GM23338 (cell line): ENCODE results near the gene LRRC10. TPM values are rescaled to one million over a fixed set of nuclear protein-coding genes. Genes with fewer than 3 reads are reported as not detected.
A peak's percentile ranks its signal among the peaks of the same experiment; 100 is the strongest.

Source experiments
- ATAC-seq: fragments of 200-7000 bp; cut with Tn5 transposase; 3 replicates; pipeline ENCODE4 v1.9.1; 2020
- DNase-seq: peaks from one replicate; pipeline ENCODE4 v3.0.0-alpha.2; 2015; ENCODE audit warnings: low spot score
- H2AFZ ChIP-seq: fragments of 200-600 bp; sonication (generic); 2 replicates; pipeline ENCODE4 v1.8.0; 2016; ENCODE audit warnings: antibody characterized with exemption, mild to moderate bottlenecking, moderate library complexity
- H3F3A ChIP-seq: fragments of 200-600 bp; sonication (generic); replicated peaks from 2 replicates; pipeline ENCODE4 v1.8.0; 2017; ENCODE audit warnings: antibody characterized with exemption, mixed run types, low read depth
- H3K27ac ChIP-seq: fragments of 200-600 bp; sonication (generic); 2 replicates; pipeline ENCODE4 v1.6.1; 2016; ENCODE audit warnings: low read depth
- H3K27me3 ChIP-seq: fragments of 200-600 bp; sonication (generic); 2 replicates; pipeline ENCODE4 v1.8.0; 2016; ENCODE audit warnings: mild to moderate bottlenecking, mixed run types, moderate library complexity; ENCODE audit not compliant: insufficient read depth
- H3K36me3 ChIP-seq: fragments of 200-600 bp; sonication (generic); 2 replicates; pipeline ENCODE4 v1.8.0; 2016; ENCODE audit warnings: mild to moderate bottlenecking; ENCODE audit not compliant: insufficient read depth
- H3K4me1 ChIP-seq: fragments of 200-600 bp; sonication (generic); 2 replicates; pipeline ENCODE4 v1.8.0; 2016; ENCODE audit warnings: mild to moderate bottlenecking, moderate library complexity; ENCODE audit not compliant: insufficient read depth
- H3K4me2 ChIP-seq: fragments of 200-600 bp; sonication (generic); 2 replicates; pipeline ENCODE4 v1.7.1; 2017; ENCODE audit warnings: mixed run types
- H3K4me3 ChIP-seq: fragments of 200-600 bp; sonication (generic); 2 replicates; pipeline ENCODE4 v1.6.1; 2016; ENCODE audit warnings: mixed run types
- H3K79me2 ChIP-seq: fragments of 200-600 bp; sonication (generic); replicated peaks from 2 replicates; pipeline ENCODE4 v1.8.0; 2017; ENCODE audit warnings: mild to moderate bottlenecking; ENCODE audit not compliant: insufficient read depth
- H3K9me2 ChIP-seq: fragments of 200-600 bp; sonication (generic); 2 replicates; pipeline ENCODE4 v1.8.0; 2017; ENCODE audit not compliant: insufficient read depth
- H4K20me1 ChIP-seq: fragments of 200-600 bp; sonication (generic); replicated peaks from 2 replicates; pipeline ENCODE4 v1.8.0; 2017; ENCODE audit warnings: mild to moderate bottlenecking; ENCODE audit not compliant: insufficient read depth
- H3K27ac Mint-ChIP-seq: 2 replicates; pipeline ENCODE4 v1.8.0; 2020; ENCODE audit warnings: inconsistent platforms, mild to moderate bottlenecking, moderate library complexity, mixed read lengths
- H3K27me3 Mint-ChIP-seq: 3 replicates; pipeline ENCODE4 v1.8.0; 2022; ENCODE audit warnings: low read depth, mild to moderate bottlenecking, moderate library complexity, mixed read lengths, inconsistent platforms; ENCODE audit not compliant: insufficient read depth, poor library complexity
- H3K36me3 Mint-ChIP-seq: 3 replicates; pipeline ENCODE4 v1.8.0; 2021; ENCODE audit warnings: low read depth, mild to moderate bottlenecking, inconsistent platforms, moderate library complexity, mixed read lengths
- H3K4me1 Mint-ChIP-seq: 3 replicates; pipeline ENCODE4 v1.8.0; 2020; ENCODE audit warnings: mild to moderate bottlenecking, inconsistent platforms, mixed read lengths
- H3K4me3 Mint-ChIP-seq: 3 replicates; pipeline ENCODE4 v1.8.0; 2021; ENCODE audit warnings: moderate library complexity, mild to moderate bottlenecking, inconsistent platforms, mixed read lengths
- H3K9me3 Mint-ChIP-seq: 3 replicates; pipeline ENCODE4 v1.8.0; 2020; ENCODE audit warnings: moderate library complexity, mild to moderate bottlenecking, inconsistent platforms, mixed read lengths
- CREB1 ChIP-seq: fragments of 250-450 bp; sonication (Bioruptor Pico); IDR thresholded peaks from 2 replicates; pipeline ENCODE4 v1.5.0; 2020; ENCODE audit warnings: low read depth, mild to moderate bottlenecking, moderate library complexity
- EZH2 ChIP-seq: fragments of 200-600 bp; sonication (generic); IDR thresholded peaks from one replicate; pipeline ENCODE4 v1.8.0; 2017; ENCODE audit warnings: antibody characterized with exemption, mild to moderate bottlenecking, low read depth; ENCODE audit not compliant: unreplicated experiment
- EZH2phosphoT487 ChIP-seq: fragments of 200-600 bp; sonication (generic); IDR thresholded peaks from one replicate; pipeline ENCODE4 v1.8.1; 2018; ENCODE audit warnings: antibody characterized with exemption; ENCODE audit not compliant: unreplicated experiment
- JUNB ChIP-seq: IDR thresholded peaks from one replicate; pipeline ENCODE4 v1.6.1; 2016; ENCODE audit warnings: antibody characterized with exemption; ENCODE audit not compliant: unreplicated experiment
- NANOG ChIP-seq: IDR thresholded peaks from 2 replicates; pipeline ENCODE4 v1.6.1; 2016; ENCODE audit warnings: antibody characterized with exemption, borderline replicate concordance
- POLR2AphosphoS5 ChIP-seq: IDR thresholded peaks from 2 replicates; pipeline ENCODE4 v1.6.1; 2016; ENCODE audit warnings: antibody characterized with exemption, low read depth
- STAT1 ChIP-seq: IDR thresholded peaks from one replicate; pipeline ENCODE4 v1.6.1; 2016; ENCODE audit warnings: antibody characterized with exemption; ENCODE audit not compliant: unreplicated experiment
- ZNF114 ChIP-seq: fragments of 250-450 bp; sonication (Bioruptor Pico); IDR thresholded peaks from 2 replicates; pipeline ENCODE4 v1.5.0; 2020; ENCODE audit warnings: mild to moderate bottlenecking, moderate library complexity
- ZNF331 ChIP-seq: fragments of 250-450 bp; sonication (Bioruptor Pico); IDR thresholded peaks from 2 replicates; pipeline ENCODE4 v1.5.0; 2020; ENCODE audit warnings: low read depth, mild to moderate bottlenecking, moderate library complexity
- polyA plus RNA-seq: library from polyadenylated mRNA; unstranded; fragments of >200 nt; fragmentation: Nextera tagmentation; extraction: Ambion mirVana; gene quantifications from 2 replicates; pipeline ENCODE4 v1.2.1, GENCODE V29; 2016
- total RNA-seq: library from RNA; depleted of rRNA; stranded (reverse); fragments of >200 nt; shearing (Covaris generic); gene quantifications from 2 replicates; pipeline ENCODE4 v1.2.3, GENCODE V29; 2014
- TF ChIP-seq, protein P1 (sequence below): IDR thresholded peaks from 2 replicates; pipeline ENCODE4 v1.6.1; 2016; ENCODE audit warnings: antibody characterized with exemption
- TF ChIP-seq, protein P2 (sequence below): IDR thresholded peaks from one replicate; pipeline ENCODE4 v1.6.1; 2018; ENCODE audit warnings: antibody characterized with exemption; ENCODE audit not compliant: unreplicated experiment
- TF ChIP-seq, protein P3 (sequence below), 2 experiments: fragments of 200-600 bp in 1 of 2; sonication (generic) in 1 of 2; conservative IDR thresholded peaks; 2 replicates each; pipeline versions ENCODE4 v1.5.1 to v1.6.1; 2016 to 2017; ENCODE audit warnings: antibody characterized with exemption in 2 of 2, low read depth in 2 of 2, mild to moderate bottlenecking in 2 of 2, moderate library complexity in 1 of 2

Gene LRRC10
- total and polyA plus RNA-seq, 2 experiments from 2014 or later, result not detected

DNA sequence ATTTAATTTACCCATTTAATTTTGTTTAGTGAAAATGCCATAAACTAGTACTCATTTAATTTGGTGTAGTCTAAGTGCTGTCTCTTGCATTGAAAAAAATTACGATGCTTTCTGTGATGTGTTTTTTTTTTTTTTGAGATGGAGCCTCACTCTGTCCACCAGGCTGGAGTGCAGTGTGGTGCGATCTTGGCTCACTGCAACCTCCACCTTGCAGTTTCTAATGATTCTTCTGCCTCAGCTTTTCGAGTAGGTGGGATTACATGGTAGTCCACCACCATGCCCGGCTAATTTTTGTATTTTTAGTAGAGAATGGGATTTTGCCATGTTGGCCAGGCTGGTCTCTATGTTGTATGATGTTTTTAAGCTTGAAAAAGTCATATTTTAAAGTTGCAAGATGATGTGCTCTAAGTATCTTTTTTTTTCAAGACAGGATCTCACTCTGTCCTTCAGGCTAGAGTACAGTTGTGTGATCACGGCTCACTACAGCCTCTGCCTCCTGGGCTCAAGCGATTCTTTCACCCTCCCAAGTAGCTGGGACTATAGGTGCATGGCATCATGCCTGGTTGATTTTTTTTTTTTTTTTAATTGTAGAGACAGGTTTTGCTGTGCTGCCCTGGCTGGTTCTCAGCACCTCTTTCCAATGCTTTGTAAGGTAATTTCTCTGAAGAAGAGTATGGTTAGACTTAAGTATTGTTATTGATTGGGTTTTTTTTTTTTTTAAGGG lies 8.6 kb downstream of the LRRC10 start (continued):
- TF ChIP-seq EZH2, result no peak
- TF ChIP-seq ZNF114 (CRISPR knock-in tag), result no peak
- no peak for TF ChIP-seq NANOG
- TF ChIP-seq, protein P1, sequence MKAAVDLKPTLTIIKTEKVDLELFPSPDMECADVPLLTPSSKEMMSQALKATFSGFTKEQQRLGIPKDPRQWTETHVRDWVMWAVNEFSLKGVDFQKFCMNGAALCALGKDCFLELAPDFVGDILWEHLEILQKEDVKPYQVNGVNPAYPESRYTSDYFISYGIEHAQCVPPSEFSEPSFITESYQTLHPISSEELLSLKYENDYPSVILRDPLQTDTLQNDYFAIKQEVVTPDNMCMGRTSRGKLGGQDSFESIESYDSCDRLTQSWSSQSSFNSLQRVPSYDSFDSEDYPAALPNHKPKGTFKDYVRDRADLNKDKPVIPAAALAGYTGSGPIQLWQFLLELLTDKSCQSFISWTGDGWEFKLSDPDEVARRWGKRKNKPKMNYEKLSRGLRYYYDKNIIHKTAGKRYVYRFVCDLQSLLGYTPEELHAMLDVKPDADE, result no peak
- TF ChIP-seq STAT1, result no peak
- no peak for TF ChIP-seq JUNB
- TF ChIP-seq CREB1 (CRISPR knock-in tag), result no peak
- TF ChIP-seq ZNF331, result no peak
- TF ChIP-seq, protein P2, sequence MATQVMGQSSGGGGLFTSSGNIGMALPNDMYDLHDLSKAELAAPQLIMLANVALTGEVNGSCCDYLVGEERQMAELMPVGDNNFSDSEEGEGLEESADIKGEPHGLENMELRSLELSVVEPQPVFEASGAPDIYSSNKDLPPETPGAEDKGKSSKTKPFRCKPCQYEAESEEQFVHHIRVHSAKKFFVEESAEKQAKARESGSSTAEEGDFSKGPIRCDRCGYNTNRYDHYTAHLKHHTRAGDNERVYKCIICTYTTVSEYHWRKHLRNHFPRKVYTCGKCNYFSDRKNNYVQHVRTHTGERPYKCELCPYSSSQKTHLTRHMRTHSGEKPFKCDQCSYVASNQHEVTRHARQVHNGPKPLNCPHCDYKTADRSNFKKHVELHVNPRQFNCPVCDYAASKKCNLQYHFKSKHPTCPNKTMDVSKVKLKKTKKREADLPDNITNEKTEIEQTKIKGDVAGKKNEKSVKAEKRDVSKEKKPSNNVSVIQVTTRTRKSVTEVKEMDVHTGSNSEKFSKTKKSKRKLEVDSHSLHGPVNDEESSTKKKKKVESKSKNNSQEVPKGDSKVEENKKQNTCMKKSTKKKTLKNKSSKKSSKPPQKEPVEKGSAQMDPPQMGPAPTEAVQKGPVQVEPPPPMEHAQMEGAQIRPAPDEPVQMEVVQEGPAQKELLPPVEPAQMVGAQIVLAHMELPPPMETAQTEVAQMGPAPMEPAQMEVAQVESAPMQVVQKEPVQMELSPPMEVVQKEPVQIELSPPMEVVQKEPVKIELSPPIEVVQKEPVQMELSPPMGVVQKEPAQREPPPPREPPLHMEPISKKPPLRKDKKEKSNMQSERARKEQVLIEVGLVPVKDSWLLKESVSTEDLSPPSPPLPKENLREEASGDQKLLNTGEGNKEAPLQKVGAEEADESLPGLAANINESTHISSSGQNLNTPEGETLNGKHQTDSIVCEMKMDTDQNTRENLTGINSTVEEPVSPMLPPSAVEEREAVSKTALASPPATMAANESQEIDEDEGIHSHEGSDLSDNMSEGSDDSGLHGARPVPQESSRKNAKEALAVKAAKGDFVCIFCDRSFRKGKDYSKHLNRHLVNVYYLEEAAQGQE, result no peak
- no peak for TF ChIP-seq POLR2AphosphoS5

DNA sequence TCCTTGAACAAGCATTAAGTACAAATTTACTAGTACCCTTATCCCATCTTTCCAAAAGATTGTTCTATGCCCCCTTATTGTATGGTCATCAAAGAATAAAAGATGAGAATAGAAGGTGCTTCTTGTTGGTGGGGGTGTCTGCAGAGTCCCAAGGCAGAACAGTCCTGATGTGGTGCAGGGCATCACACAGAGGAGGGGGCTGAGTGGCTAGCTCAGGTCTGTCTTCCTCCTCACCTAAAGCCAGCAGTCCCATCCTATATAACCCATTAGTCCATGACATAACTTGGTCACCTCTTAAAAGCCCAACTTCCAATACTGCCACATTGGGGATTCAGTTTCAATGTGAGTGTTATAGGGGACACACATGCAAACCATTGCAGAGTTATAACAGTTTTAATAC lies 9.9 kb downstream of the LRRC10 start:
- ATAC-seq (peak; percentile 22; the same call in 1 of the 3 replicates), DNase-seq (no peak)
- Mint-ChIP-seq H3K27ac (no peak overlapping the region), H3K9me3 (peaks cover 4% of the 10 kb centered on the region; the same call in 1 of the 3 replicates), H3K27me3 (peaks cover 7% of the 10 kb centered on the region), H3K36me3 (peaks cover 81% of the 10 kb centered on the region), H3K4me1 (no peaks in the 10 kb centered on the region), H3K4me3 (no peak overlapping the region)
- Histone ChIP-seq H3K79me2 (no peaks in the 10 kb centered on the region; the same call in 1 of the 2 replicates), H3K4me1 (no peaks in the 10 kb centered on the region), H3K27me3 (no peaks in the 10 kb centered on the region), H3K36me3 (peaks cover 59% of the 10 kb centered on the region), H3K9me2 (no peaks in the 10 kb centered on the region), H2AFZ (no peak overlapping the region), H3K4me2 (no peak overlapping the region), H4K20me1 (peaks cover 28% of the 10 kb centered on the region), H3F3A (peaks cover 12% of the 10 kb centered on the region), H3K27ac (no peak overlapping the region), H3K4me3 (no peak overlapping the region)
- TF ChIP-seq JUNB, result no peak
- no peak for TF ChIP-seq ZNF114 (CRISPR knock-in tag)
- TF ChIP-seq, protein P2, result no peak
- no peak for TF ChIP-seq NANOG
- TF ChIP-seq STAT1, result no peak
- no peak for TF ChIP-seq EZH2phosphoT487
- TF ChIP-seq ZNF331, result no peak
- no peak for TF ChIP-seq CREB1 (CRISPR knock-in tag)
- TF ChIP-seq, protein P3, sequence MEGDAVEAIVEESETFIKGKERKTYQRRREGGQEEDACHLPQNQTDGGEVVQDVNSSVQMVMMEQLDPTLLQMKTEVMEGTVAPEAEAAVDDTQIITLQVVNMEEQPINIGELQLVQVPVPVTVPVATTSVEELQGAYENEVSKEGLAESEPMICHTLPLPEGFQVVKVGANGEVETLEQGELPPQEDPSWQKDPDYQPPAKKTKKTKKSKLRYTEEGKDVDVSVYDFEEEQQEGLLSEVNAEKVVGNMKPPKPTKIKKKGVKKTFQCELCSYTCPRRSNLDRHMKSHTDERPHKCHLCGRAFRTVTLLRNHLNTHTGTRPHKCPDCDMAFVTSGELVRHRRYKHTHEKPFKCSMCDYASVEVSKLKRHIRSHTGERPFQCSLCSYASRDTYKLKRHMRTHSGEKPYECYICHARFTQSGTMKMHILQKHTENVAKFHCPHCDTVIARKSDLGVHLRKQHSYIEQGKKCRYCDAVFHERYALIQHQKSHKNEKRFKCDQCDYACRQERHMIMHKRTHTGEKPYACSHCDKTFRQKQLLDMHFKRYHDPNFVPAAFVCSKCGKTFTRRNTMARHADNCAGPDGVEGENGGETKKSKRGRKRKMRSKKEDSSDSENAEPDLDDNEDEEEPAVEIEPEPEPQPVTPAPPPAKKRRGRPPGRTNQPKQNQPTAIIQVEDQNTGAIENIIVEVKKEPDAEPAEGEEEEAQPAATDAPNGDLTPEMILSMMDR (conservative IDR thresholded peaks at IDR 0.05; ENCODE audit: low read depth in 2 of 2), result no peak
- no peak for TF ChIP-seq EZH2
